Fibroblast of peridontal ligament (primary cell): ENCODE measurements around the gene LAS1L.
"Not testable (repeated sequence)": the region's sequence is repeated elsewhere in the genome, so short reads cannot be mapped to it uniquely, and the experiment has no call there.

ENCODE experiments used
- DNase-seq: peaks from one replicate; pipeline ENCODE4 v3.0.0-alpha.2; 2010; ENCODE audit errors: extremely low read depth

LAS1L gene

GRCh38 chrX:65534450-65535292 is at the start of gene LAS1L:
Gene LAS1L, minus strand, starts transcription at chrX:65534787. Its CDS starts 72 bp downstream, at chrX:65534715.
- DNase-seq: peak; percentile 95

- DNase-seq: no peak
Measured at GRCh38 chrX:65582450-65583082, 48.0 kb upstream of the LAS1L start.

GRCh38 chrX:65581661-65582339 is 47.2 kb upstream of the LAS1L start:
- DNase-seq: peak; percentile 69

- no peak for DNase-seq
Measured at GRCh38 chrX:65578346-65578745, 43.8 kb upstream of the LAS1L start.

GRCh38 chrX:65576160-65576559 is 41.6 kb upstream of the LAS1L start:
- DNase-seq: no peak

GRCh38 chrX:65575022-65575421 is 40.4 kb upstream of the LAS1L start:
- DNase-seq: no peak

- DNase-seq: no peak
Measured at GRCh38 chrX:65574356-65574755, 39.8 kb upstream of the LAS1L start.

- DNase-seq: no peak
Measured at GRCh38 chrX:65572971-65573370, 38.4 kb upstream of the LAS1L start.

GRCh38 chrX:65562850-65563249 is 28.3 kb upstream of the LAS1L start:
- not testable (repeated sequence) for DNase-seq

- no peak for DNase-seq
Measured at GRCh38 chrX:65551489-65552339, 17.1 kb upstream of the LAS1L start.

GRCh38 chrX:65551086-65551485 is 16.5 kb upstream of the LAS1L start:
- no peak for DNase-seq

- DNase-seq: no peak
Measured at GRCh38 chrX:65545456-65545855, 10.9 kb upstream of the LAS1L start.

- peak; percentile 1 for DNase-seq
Measured at GRCh38 chrX:65537229-65537628, 2.6 kb upstream of the LAS1L start.

GRCh38 chrX:65536291-65536690 is 1.7 kb upstream of the LAS1L start:
- no peak for DNase-seq

GRCh38 chrX:65532016-65532415 is 2.6 kb downstream of the LAS1L start:
- DNase-seq: no peak

- peak; percentile 28 for DNase-seq
Measured at GRCh38 chrX:65528705-65529340, 5.8 kb downstream of the LAS1L start.

GRCh38 chrX:65528293-65528692 is 6.3 kb downstream of the LAS1L start:
- DNase-seq: no peak

GRCh38 chrX:65524139-65524538 is 10.4 kb downstream of the LAS1L start:
- DNase-seq: no peak

GRCh38 chrX:65522739-65523372 is 11.7 kb downstream of the LAS1L start:
- peak; percentile 10 for DNase-seq

- not testable (repeated sequence) for DNase-seq
Measured at GRCh38 chrX:65519530-65519929, 15.1 kb downstream of the LAS1L start.

GRCh38 chrX:65518980-65519379 is 15.6 kb downstream of the LAS1L start:
- DNase-seq: not testable (repeated sequence)
